Lower leg skin (tissue), 3 donors: Measurements from ENCODE around the gene FBLN2.

ENCODE experiments used
- CTCF ChIP-seq, 3 donors: fragments of 450-650 bp; IDR thresholded peaks; one replicate each; pipeline ENCODE4 v1.5.1; 2016; ENCODE audit warnings: antibody characterized with exemption in 3 of 3, mild to moderate bottlenecking in 3 of 3, moderate library complexity in 2 of 3
- POLR2A ChIP-seq, 2 donors: fragments of 450-650 bp; IDR thresholded peaks; one replicate each; pipeline ENCODE4 v1.6.1; 2016 to 2017; ENCODE audit warnings: antibody characterized with exemption in 2 of 2, mild to moderate bottlenecking in 1 of 2, moderate library complexity in 1 of 2

GRCh38 chr3:13653631-13654279 lies 104.8 kb downstream of the FBLN2 start:
- TF ChIP-seq POLR2A (IDR thresholded peaks at IDR 0.05) (no peak), CTCF (IDR thresholded peaks at IDR 0.05) (no peak)
